Measurements from ENCODE around the gene HMGB4. TPM values are rescaled to one million over a fixed set of nuclear protein-coding genes. Genes with fewer than 3 reads are reported as not detected.

The HMGB4 gene
- total RNA-seq, 6 donors from 2014 or later: not detected

GRCh38 chr1:33897092-33897725 is 33.3 kb downstream of the HMGB4 start:
- Histone ChIP-seq H3K4me1 (no peaks in the 10 kb centered on the region), H3K27me3 (no peaks in the 10 kb centered on the region), H3K4me3 (no peak overlapping the region), H3K27ac (no peak overlapping the region), H3K9me3 (no peaks in the 10 kb centered on the region), H3K36me3 (no peaks in the 10 kb centered on the region)
- no peak for TF ChIP-seq EP300 (IDR thresholded peaks at IDR 0.05)
- no peak for TF ChIP-seq CTCF (IDR thresholded peaks at IDR 0.05)
- TF ChIP-seq POLR2A (IDR thresholded peaks at IDR 0.05): no peak
- TF ChIP-seq POLR2AphosphoS5 (IDR thresholded peaks at IDR 0.05): no peak
- DNase-seq (no peak), ATAC-seq (ENCODE audit: low FRiP score in 2 of 2) (no peak)
- WGBS, 2 donors: 78 to 79% methylated on average over 4 to 5 of the region's 5 CpGs

- H3K36me3 ChIP-seq: no peaks in the 10 kb centered on the region
- H3K4me1 ChIP-seq: peaks cover 0 to 7% (median 3%) of the 10 kb centered on the region in 4 donors
- DNase-seq (no peak), ATAC-seq (ENCODE audit: low FRiP score in 2 of 2) (no peak)
- H3K9me3 ChIP-seq: no peaks in the 10 kb centered on the region
- TF ChIP-seq EP300 (IDR thresholded peaks at IDR 0.05) (no peak), POLR2A (IDR thresholded peaks at IDR 0.05) (no peak)
- no peak overlapping the region for H3K4me3 ChIP-seq
- no peak overlapping the region for H3K27ac ChIP-seq
- WGBS, 2 donors: 53 to 82% methylated on average over 3 of the region's 3 CpGs
- no peaks in the 10 kb centered on the region for H3K27me3 ChIP-seq
Measured at GRCh38 chr1:33898406-33898805, 34.5 kb downstream of the HMGB4 start.

- Histone ChIP-seq H3K4me1 (peaks cover 0 to 7% (median 3%) of the 10 kb centered on the region in 4 donors), H3K9me3 (no peaks in the 10 kb centered on the region), H3K36me3 (no peaks in the 10 kb centered on the region), H3K27ac (no peak overlapping the region), H3K27me3 (no peaks in the 10 kb centered on the region), H3K4me3 (no peak overlapping the region)
- no peak for TF ChIP-seq CTCF (IDR thresholded peaks at IDR 0.05)
- no peak for TF ChIP-seq POLR2AphosphoS5 (IDR thresholded peaks at IDR 0.05)
- no peak for TF ChIP-seq POLR2A (IDR thresholded peaks at IDR 0.05)
- no peak for TF ChIP-seq EP300 (IDR thresholded peaks at IDR 0.05)
- ATAC-seq (ENCODE audit: low FRiP score in 2 of 2): no peak
- DNase-seq: no peak
- 48 to 68% methylated on average over 8 to 9 of the region's 9 CpGs for WGBS, 2 donors
Measured at GRCh38 chr1:33898881-33899280, 35.0 kb downstream of the HMGB4 start.

GRCh38 chr1:33899746-33900145 is 35.9 kb downstream of the HMGB4 start:
- no peaks in the 10 kb centered on the region for H3K27me3 ChIP-seq
- peaks cover 0 to 7% (median 3%) of the 10 kb centered on the region in 4 donors for H3K4me1 ChIP-seq
- no peak overlapping the region for H3K4me3 ChIP-seq
- WGBS, 2 donors: 63 to 81% methylated on average over 3 of the region's 3 CpGs
- no peaks in the 10 kb centered on the region for H3K9me3 ChIP-seq
- H3K36me3 ChIP-seq: no peaks in the 10 kb centered on the region
- ATAC-seq (ENCODE audit: low FRiP score in 2 of 2): no peak
- no peak for TF ChIP-seq POLR2A (IDR thresholded peaks at IDR 0.05)
- TF ChIP-seq EP300 (IDR thresholded peaks at IDR 0.05): no peak
- no peak for DNase-seq
- H3K27ac ChIP-seq: no peak overlapping the region

- WGBS, 2 donors: 60% methylated on average over 6 of the region's 6 CpGs
Measured at GRCh38 chr1:33902486-33903209, 38.8 kb downstream of the HMGB4 start.

More at GRCh38 chr1:33902486-33903209, 38.8 kb downstream of the HMGB4 start:
- DNase-seq (no peak), ATAC-seq (ENCODE audit: low FRiP score in 2 of 2) (no peak)
- no peaks in the 10 kb centered on the region for H3K36me3 ChIP-seq
- no peaks in the 10 kb centered on the region for H3K9me3 ChIP-seq
- no peaks in the 10 kb centered on the region for H3K27me3 ChIP-seq
- H3K27ac ChIP-seq: no peak overlapping the region
- H3K4me3 ChIP-seq: no peak overlapping the region
- H3K4me1 ChIP-seq: peaks cover 0 to 7% (median 3%) of the 10 kb centered on the region in 4 donors
- no peak for TF ChIP-seq EP300 (IDR thresholded peaks at IDR 0.05)
- TF ChIP-seq POLR2A (IDR thresholded peaks at IDR 0.05): no peak
- no peak for TF ChIP-seq POLR2AphosphoS5 (IDR thresholded peaks at IDR 0.05)
- TF ChIP-seq CTCF (IDR thresholded peaks at IDR 0.05): no peak

All from upper lobe of left lung (tissue), 6 donors.